Lower leg skin (tissue), 3 donors: ENCODE results near the gene CADPS2.

Experiments used
- POLR2A ChIP-seq, 2 donors: fragments of 450-650 bp; IDR thresholded peaks; one replicate each; pipeline ENCODE4 v1.6.1; 2016 to 2017; ENCODE audit warnings: antibody characterized with exemption in 2 of 2, mild to moderate bottlenecking in 1 of 2, moderate library complexity in 1 of 2
- TF ChIP-seq, protein P1 (sequence below), 3 donors: fragments of 450-650 bp; IDR thresholded peaks; one replicate each; pipeline ENCODE4 v1.5.1; 2016; ENCODE audit warnings: antibody characterized with exemption in 3 of 3, mild to moderate bottlenecking in 3 of 3, moderate library complexity in 2 of 3

DNA sequence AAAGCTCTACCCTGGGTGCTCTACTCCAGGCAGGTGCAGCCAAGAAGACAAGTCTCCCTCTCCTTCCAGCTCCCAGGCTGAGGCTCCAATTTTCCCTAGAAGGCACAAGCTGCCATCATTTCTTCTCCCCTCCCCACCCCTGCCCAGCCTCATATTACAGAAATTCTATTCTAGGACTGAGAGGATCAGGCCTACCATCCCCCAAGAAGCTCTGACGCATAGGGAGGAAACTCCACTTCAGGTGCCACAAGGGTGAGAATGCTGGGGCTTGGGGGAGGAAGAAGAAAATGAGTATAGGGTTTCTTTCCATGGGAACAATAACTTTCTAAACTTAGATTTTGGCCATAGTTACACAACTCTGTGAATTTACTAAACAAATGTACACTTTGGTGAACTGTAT, 617.0 kb downstream of the CADPS2 start:
- TF ChIP-seq, protein P1, sequence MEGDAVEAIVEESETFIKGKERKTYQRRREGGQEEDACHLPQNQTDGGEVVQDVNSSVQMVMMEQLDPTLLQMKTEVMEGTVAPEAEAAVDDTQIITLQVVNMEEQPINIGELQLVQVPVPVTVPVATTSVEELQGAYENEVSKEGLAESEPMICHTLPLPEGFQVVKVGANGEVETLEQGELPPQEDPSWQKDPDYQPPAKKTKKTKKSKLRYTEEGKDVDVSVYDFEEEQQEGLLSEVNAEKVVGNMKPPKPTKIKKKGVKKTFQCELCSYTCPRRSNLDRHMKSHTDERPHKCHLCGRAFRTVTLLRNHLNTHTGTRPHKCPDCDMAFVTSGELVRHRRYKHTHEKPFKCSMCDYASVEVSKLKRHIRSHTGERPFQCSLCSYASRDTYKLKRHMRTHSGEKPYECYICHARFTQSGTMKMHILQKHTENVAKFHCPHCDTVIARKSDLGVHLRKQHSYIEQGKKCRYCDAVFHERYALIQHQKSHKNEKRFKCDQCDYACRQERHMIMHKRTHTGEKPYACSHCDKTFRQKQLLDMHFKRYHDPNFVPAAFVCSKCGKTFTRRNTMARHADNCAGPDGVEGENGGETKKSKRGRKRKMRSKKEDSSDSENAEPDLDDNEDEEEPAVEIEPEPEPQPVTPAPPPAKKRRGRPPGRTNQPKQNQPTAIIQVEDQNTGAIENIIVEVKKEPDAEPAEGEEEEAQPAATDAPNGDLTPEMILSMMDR (IDR thresholded peaks at IDR 0.05) = no peak
- TF ChIP-seq POLR2A (IDR thresholded peaks at IDR 0.05) = no peak
